ENCODE data around the gene SEBOX. TPM values are rescaled to one million over a fixed set of nuclear protein-coding genes. Genes with fewer than 3 reads are reported as not detected.

The SEBOX gene
- total RNA-seq, 2 donors from 2014 or later: not detected

- Mint-ChIP-seq H3K27ac (no peak overlapping the region), H3K36me3 (ENCODE audit: insufficient read depth in 2 of 2) (peaks cover 0 to 15% of the 10 kb centered on the region in 2 donors), H3K9me3 (no peaks in the 10 kb centered on the region), H3K4me1 (ENCODE audit: low read depth) (peaks cover 25% of the 10 kb centered on the region), H3K27me3 (ENCODE audit: low read depth) (no peaks in the 10 kb centered on the region), H3K4me3 (no peak overlapping the region)
- DNase-seq: no peak
- no peak for ATAC-seq (replicated peaks in 1 of 2)
These were observed 23.1 kb upstream of the SEBOX start for GRCh38 chr17:28388106-28388505.

DNA sequence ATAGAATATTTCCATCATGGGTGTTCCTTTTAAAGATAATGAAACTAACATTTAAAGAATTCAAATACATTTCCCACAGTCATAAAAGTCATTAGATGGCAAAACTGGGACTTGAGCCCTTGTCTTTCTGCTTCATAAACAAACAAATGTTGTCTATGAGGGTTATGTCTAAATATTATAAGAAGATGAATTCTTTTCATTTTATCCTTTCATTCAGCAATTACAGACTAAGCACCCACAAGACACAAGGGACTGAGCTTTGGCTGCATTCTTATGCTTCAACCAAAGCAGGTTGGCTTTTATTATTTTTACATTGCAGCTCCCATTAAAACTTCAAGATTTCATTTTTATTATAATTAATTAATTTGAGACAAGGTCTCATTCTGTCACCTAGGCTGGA lies 21.4 kb upstream of the SEBOX start:
- H3K36me3 Mint-ChIP-seq (ENCODE audit: insufficient read depth in 2 of 2): peaks cover 0 to 15% of the 10 kb centered on the region in 2 donors
- no peak for DNase-seq
- H3K9me3 Mint-ChIP-seq: no peaks in the 10 kb centered on the region
- H3K27me3 Mint-ChIP-seq (ENCODE audit: low read depth): peaks cover 6% of the 10 kb centered on the region
- H3K4me1 Mint-ChIP-seq (ENCODE audit: low read depth): peaks cover 25% of the 10 kb centered on the region
- no peak overlapping the region for H3K27ac Mint-ChIP-seq
- no peak for ATAC-seq (replicated peaks in 1 of 2)
- no peak overlapping the region for H3K4me3 Mint-ChIP-seq

GRCh38 chr17:28385406-28385805 lies 20.4 kb upstream of the SEBOX start:
- H3K27ac Mint-ChIP-seq: no peak overlapping the region
- H3K4me3 Mint-ChIP-seq: peak overlapping the region; percentile 70 to 95
- H3K9me3 Mint-ChIP-seq: no peaks in the 10 kb centered on the region
- H3K4me1 Mint-ChIP-seq (ENCODE audit: low read depth): peaks cover 32% of the 10 kb centered on the region
- ATAC-seq (replicated peaks in 1 of 2) (peak in 1 of 2 donors; percentile 23), DNase-seq (peak in 1 of 2 donors; percentile 26)
- peaks cover 6% of the 10 kb centered on the region for H3K27me3 Mint-ChIP-seq (ENCODE audit: low read depth)
- peaks cover 0 to 13% of the 10 kb centered on the region in 2 donors for H3K36me3 Mint-ChIP-seq (ENCODE audit: insufficient read depth in 2 of 2)

DNA sequence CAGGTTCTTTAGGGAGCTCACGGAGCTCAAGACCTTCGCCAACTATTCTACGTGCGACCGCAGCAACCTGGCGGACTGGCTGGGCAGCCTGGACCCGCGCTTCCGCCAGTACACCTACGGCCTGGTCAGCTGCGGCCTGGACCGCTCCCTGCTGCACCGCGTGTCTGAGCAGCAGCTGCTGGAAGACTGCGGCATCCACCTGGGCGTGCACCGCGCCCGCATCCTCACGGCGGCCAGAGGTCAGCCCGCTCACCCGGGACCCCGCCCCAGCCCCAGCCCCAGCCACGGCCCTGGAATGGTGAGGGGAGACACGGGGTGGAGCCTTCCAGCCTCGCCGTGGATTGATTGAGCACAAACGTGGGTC lies 20.0 kb upstream of the SEBOX start:
- peak; percentile 25 to 45 for ATAC-seq (replicated peaks in 1 of 2)
- Mint-ChIP-seq H3K9me3 (no peaks in the 10 kb centered on the region), H3K36me3 (ENCODE audit: insufficient read depth in 2 of 2) (peaks cover 0 to 9% of the 10 kb centered on the region in 2 donors), H3K27me3 (ENCODE audit: low read depth) (peaks cover 6% of the 10 kb centered on the region), H3K27ac (no peak overlapping the region), H3K4me3 (peak overlapping the region; percentile 70 to 95), H3K4me1 (ENCODE audit: low read depth) (peaks cover 36% of the 10 kb centered on the region)
- no peak for DNase-seq

- Mint-ChIP-seq H3K9me3 (no peaks in the 10 kb centered on the region), H3K36me3 (ENCODE audit: insufficient read depth in 2 of 2) (peaks cover 0 to 5% of the 10 kb centered on the region in 2 donors), H3K4me1 (ENCODE audit: low read depth) (peaks cover 36% of the 10 kb centered on the region), H3K27ac (peak overlapping the region; percentile 14), H3K27me3 (ENCODE audit: low read depth) (peaks cover 6% of the 10 kb centered on the region), H3K4me3 (peak overlapping the region; percentile 70 to 95)
- ATAC-seq (replicated peaks in 1 of 2): peak; percentile 93 to 96
- peak; percentile 69 to 70 for DNase-seq
These were observed 19.5 kb upstream of the SEBOX start for GRCh38 chr17:28384281-28385036.

DNA sequence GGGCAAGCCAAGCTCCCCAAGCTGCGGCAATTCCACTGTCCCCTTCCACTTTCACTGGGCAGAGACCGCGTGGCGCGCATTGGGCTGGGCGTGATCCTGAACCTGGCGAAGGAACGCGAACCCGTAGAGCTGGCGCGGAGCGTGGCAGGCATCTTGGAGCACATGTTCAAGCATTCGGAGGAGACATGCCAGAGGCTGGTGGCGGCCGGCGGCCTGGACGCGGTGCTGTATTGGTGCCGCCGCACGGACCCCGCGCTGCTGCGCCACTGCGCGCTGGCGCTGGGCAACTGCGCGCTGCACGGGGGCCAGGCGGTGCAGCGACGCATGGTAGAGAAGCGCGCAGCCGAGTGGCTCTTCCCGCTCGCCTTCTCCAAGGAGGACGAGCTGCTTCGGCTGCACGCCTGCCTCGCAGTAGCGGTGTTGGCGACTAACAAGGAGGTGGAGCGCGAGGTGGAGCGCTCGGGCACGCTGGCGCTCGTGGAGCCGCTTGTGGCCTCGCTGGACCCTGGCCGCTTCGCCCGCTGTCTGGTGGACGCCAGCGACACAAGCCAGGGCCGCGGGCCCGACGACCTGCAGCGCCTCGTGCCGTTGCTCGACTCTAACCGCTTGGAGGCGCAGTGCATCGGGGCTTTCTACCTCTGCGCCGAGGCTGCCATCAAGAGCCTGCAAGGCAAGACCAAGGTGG lies 16.3 kb upstream of the SEBOX start:
- peaks cover 0 to 2% of the 10 kb centered on the region in 2 donors for H3K36me3 Mint-ChIP-seq (ENCODE audit: insufficient read depth in 2 of 2)
- peak; percentile 43 to 49 for DNase-seq
- no peak for ATAC-seq (replicated peaks in 1 of 2)

DNA sequence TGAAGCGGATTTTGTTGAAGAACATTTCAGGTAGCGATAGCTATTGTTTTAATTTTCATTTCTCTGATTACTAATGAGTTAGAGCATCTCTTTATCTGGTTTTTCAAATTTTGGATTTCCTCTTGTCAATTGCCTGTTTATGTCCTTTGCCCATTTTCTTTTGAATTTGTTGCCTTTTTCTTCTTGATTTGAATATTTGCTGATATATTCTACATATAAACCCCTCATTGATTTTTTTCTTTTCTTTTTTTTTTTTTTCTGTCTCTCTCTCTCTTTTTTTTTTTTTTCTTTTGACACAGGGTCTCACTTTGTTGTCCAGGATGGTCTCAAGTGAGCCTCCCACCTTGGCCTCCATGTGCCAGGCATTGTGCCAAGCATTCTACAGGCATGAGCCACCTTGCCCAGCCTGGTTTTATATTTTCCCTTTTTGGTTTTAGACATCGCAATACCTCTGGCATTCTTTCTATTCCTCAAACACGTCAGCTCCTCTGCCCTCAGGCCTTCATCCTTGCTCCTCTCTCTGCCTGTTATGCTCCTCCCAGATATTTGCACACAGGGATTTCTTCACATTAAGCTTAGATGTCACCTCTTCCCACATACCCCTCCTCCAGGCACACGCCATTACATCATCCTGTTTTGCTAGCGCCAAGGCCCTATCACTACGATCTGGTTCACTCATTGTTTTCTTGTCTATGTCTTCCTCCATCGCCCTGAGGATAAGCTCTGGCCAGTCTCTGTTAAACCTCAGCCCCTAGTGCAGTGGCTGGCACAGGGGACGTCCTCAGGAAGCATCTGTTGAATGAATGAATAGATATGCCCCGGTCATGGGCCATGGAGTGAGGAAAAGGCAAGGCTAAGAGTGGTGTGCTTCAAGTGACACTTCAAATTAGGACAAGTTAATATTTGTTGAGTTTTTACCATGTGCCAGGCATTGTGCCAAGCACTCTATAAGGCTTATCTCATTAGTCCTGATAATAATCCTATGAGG lies 15.1 kb upstream of the SEBOX start:
- Mint-ChIP-seq H3K9me3 (no peaks in the 10 kb centered on the region), H3K27ac (no peak overlapping the region), H3K27me3 (ENCODE audit: low read depth) (peaks cover 6% of the 10 kb centered on the region), H3K4me1 (ENCODE audit: low read depth) (peaks cover 26% of the 10 kb centered on the region), H3K36me3 (ENCODE audit: insufficient read depth in 2 of 2) (peaks cover 0 to 2% of the 10 kb centered on the region in 2 donors), H3K4me3 (peak overlapping the region in 1 of 2 donors; percentile 46)
- DNase-seq: no peak
- no peak for ATAC-seq (replicated peaks in 1 of 2)

More for the DNA sequence above, 16.3 kb upstream of the SEBOX start:
- Mint-ChIP-seq H3K27me3 (ENCODE audit: low read depth) (peaks cover 6% of the 10 kb centered on the region), H3K27ac (no peak overlapping the region), H3K9me3 (no peaks in the 10 kb centered on the region), H3K4me3 (peak overlapping the region; percentile 31 to 46), H3K4me1 (ENCODE audit: low read depth) (peaks cover 34% of the 10 kb centered on the region)

- no peaks in the 10 kb centered on the region for H3K9me3 Mint-ChIP-seq
- ATAC-seq (replicated peaks in 1 of 2) (no peak), DNase-seq (no peak)
- peak overlapping the region; percentile 92 to 96 for H3K4me3 Mint-ChIP-seq
- H3K27me3 Mint-ChIP-seq (ENCODE audit: low read depth): no peaks in the 10 kb centered on the region
- H3K4me1 Mint-ChIP-seq (ENCODE audit: low read depth): peaks cover 22% of the 10 kb centered on the region
- peaks cover 0 to 4% of the 10 kb centered on the region in 2 donors for H3K36me3 Mint-ChIP-seq (ENCODE audit: insufficient read depth in 2 of 2)
- no peak overlapping the region for H3K27ac Mint-ChIP-seq
These were observed 7.9 kb upstream of the SEBOX start for GRCh38 chr17:28372945-28373274.

GRCh38 chr17:28372203-28372944 lies 7.4 kb upstream of the SEBOX start:
- H3K4me1 Mint-ChIP-seq (ENCODE audit: low read depth): peaks cover 22% of the 10 kb centered on the region
- DNase-seq: peak; percentile 31 to 36
- no peaks in the 10 kb centered on the region for H3K27me3 Mint-ChIP-seq (ENCODE audit: low read depth)
- H3K4me3 Mint-ChIP-seq: peak overlapping the region; percentile 92 to 96
- ATAC-seq (replicated peaks in 1 of 2): peak in 1 of 2 donors; percentile 8
- H3K36me3 Mint-ChIP-seq (ENCODE audit: insufficient read depth in 2 of 2): peaks cover 0 to 4% of the 10 kb centered on the region in 2 donors
- no peaks in the 10 kb centered on the region for H3K9me3 Mint-ChIP-seq
- H3K27ac Mint-ChIP-seq: no peak overlapping the region

- Mint-ChIP-seq H3K9me3 (no peaks in the 10 kb centered on the region), H3K4me3 (peak within 1 kb of the TSS; percentile 92 to 96), H3K27me3 (ENCODE audit: low read depth) (no peaks in the 10 kb centered on the region), H3K4me1 (ENCODE audit: low read depth) (peaks cover 22% of the 10 kb centered on the region), H3K27ac (peak within 1 kb of the TSS; percentile 65), H3K36me3 (ENCODE audit: insufficient read depth in 2 of 2) (peaks cover 0 to 4% of the 10 kb centered on the region in 2 donors)
- DNase-seq: peak; percentile 90 to 93
- ATAC-seq (replicated peaks in 1 of 2): peak; percentile 87 to 88
These were observed 6.5 kb upstream of the SEBOX start, which contains the start of gene SARM1 for GRCh38 chr17:28371245-28372202. TSS of gene SARM1 (plus strand) at chr17:28371694. CDS start at chr17:28372033, 339 bp downstream.

- ATAC-seq (replicated peaks in 1 of 2) (no peak), DNase-seq (no peak)
- Mint-ChIP-seq H3K27ac (peak overlapping the region; percentile 58), H3K4me1 (ENCODE audit: low read depth) (peaks cover 22% of the 10 kb centered on the region), H3K9me3 (no peaks in the 10 kb centered on the region), H3K36me3 (ENCODE audit: insufficient read depth in 2 of 2) (peaks cover 0 to 4% of the 10 kb centered on the region in 2 donors), H3K4me3 (peak overlapping the region; percentile 92 to 96), H3K27me3 (ENCODE audit: low read depth) (no peaks in the 10 kb centered on the region)
These were observed 5.7 kb upstream of the SEBOX start for GRCh38 chr17:28370744-28371103.
